GM13977 (cell line): ENCODE measurements around the gene WNK2.

Experiments
- DNase-seq: peaks from one replicate; pipeline ENCODE4 v3.0.0; 2012; ENCODE audit warnings: low spot score
- in situ Hi-C: fragments of 300-500 bp; cut with MboI; formaldehyde crosslinking; loops from one replicate; pipeline ENCODE4 v1.12.0; 2022; ENCODE audit warnings: low sequenced_read_pairs, low pct_unique_long_range_greater_than_20kb, mixed read lengths, inconsistent platforms; ENCODE audit not compliant: unreplicated experiment
- TF ChIP-seq, protein P1 (sequence below): IDR thresholded peaks from 2 replicates; pipeline ENCODE4 v1.5.1; 2012; ENCODE audit warnings: mild to moderate bottlenecking, control low read depth; ENCODE audit not compliant: insufficient read depth; ENCODE audit errors: extremely low read depth, missing control alignments

WNK2 gene

DNA sequence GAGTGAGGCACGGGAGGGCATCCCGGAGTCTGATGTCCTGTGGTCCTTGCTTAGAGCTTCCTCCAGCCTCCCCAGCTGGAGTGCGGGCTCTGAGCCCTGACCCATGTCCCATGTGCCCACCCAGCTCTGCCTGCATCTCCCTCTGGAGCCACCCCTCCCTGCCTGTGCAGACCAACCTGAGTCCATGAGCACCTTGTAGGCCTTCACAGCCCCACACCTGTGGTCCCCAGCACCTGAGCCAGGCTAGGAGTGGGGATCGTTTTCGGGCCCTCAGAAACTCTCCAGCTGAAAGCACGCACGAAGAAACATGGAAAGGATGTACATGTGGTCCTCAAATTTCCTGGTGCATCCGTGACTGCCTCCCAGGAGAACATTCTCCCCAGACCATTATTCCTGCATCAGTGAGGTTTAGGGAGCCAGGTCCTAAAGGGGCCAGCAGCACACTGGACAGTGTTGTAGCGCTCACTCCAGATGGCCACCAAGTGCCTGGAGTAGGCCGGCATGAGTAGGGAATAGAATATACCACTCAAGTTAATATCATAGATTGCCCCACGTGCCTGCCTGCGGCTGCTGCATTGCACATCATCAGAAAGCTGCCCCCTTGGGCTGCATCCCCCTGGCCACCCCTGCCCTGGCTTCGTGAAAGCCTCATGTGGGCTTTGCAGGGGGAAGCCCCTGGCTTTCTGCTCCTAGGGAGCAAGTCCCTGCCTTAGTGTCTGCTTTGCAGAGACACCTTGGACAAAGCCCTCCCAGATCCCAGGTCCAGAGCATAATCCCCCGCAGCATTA lies 80.6 kb downstream of the WNK2 start:
- TF ChIP-seq, protein P1, sequence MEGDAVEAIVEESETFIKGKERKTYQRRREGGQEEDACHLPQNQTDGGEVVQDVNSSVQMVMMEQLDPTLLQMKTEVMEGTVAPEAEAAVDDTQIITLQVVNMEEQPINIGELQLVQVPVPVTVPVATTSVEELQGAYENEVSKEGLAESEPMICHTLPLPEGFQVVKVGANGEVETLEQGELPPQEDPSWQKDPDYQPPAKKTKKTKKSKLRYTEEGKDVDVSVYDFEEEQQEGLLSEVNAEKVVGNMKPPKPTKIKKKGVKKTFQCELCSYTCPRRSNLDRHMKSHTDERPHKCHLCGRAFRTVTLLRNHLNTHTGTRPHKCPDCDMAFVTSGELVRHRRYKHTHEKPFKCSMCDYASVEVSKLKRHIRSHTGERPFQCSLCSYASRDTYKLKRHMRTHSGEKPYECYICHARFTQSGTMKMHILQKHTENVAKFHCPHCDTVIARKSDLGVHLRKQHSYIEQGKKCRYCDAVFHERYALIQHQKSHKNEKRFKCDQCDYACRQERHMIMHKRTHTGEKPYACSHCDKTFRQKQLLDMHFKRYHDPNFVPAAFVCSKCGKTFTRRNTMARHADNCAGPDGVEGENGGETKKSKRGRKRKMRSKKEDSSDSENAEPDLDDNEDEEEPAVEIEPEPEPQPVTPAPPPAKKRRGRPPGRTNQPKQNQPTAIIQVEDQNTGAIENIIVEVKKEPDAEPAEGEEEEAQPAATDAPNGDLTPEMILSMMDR: no peak
- DNase-seq: peak; percentile 23
- in situ Hi-C loops: no loop called here

DNA sequence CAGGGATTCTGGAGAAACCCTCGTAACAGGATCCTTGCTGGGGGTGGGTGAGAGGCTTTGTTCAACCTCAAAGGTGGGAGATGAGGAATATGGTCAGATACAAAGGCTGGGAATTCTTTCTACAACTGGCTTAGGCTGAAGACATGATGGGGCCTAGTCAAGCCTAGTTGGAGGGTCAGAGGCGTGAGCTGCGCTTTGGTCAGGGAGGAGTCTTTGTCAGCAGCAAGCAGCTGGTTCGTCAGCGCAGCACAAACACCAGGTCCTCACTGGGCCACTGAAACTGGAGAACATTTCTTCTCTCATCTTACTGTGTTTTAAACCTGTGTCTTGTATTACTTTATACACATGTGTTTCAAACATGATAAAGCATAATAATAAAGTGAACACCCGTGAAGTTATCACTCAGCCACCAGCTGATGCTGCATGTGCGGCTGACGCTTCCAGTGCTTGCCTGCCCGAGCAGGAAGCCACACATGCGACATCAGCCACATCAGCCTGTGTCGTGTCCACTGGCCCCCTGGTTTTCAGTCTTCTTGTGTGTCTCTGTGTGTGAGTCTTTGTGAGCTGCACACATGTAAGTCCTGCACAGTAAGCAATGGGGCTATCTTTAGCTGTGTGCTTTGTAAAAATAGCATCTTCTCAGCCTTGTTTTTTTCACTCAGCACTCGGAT lies 81.5 kb downstream of the WNK2 start:
- in situ Hi-C loops: no loop called here
- peak; percentile 25 for DNase-seq
- TF ChIP-seq, protein P1: no peak

DNA sequence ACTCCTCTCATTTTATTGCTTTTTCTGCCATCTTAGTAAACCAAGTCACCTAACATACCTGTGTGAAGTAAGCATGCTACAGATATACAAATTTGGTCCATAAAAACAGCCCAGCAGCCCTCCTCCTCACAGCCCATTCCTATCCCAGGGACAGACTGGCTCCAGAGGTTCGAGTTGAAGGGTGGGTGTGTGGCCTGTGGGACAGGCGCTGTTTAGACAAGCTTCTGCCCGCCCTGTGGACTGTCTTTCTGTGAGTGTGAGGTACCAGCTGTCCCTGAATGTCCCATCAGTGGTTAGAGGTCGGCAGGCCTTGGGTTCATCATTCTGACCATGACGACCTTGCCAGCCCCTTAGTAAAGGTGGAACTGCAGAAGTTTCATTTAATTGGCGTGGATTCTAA lies 82.0 kb downstream of the WNK2 start:
- in situ Hi-C loops: no loop called here
- DNase-seq: peak; percentile 25
- TF ChIP-seq, protein P1: no peak

DNA sequence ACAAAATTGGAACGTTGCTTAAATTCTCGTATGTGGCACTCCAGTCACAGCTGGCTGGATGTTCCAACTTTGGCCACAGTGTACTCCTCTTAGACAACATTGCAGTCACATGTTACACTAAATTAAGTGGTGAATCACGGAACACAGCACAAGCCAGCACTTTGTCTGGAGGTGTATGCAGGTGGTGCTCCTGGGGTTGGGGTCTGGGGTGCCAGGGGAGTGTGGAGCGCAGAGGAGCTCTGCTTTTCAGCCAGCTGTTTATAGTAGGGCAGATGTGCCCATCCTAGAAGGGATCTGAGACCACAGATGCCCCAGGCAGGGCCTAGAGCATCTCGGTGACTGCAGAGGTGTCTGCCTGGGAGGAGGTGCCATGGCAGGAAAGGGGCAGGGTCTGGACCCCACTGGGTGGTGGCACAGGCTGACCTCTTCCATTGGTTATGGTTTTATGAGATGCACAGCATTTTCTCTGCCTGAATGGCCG lies 82.6 kb downstream of the WNK2 start:
- DNase-seq: peak; percentile 28
- TF ChIP-seq, protein P1: no peak
- in situ Hi-C loops: no loop called here

DNA sequence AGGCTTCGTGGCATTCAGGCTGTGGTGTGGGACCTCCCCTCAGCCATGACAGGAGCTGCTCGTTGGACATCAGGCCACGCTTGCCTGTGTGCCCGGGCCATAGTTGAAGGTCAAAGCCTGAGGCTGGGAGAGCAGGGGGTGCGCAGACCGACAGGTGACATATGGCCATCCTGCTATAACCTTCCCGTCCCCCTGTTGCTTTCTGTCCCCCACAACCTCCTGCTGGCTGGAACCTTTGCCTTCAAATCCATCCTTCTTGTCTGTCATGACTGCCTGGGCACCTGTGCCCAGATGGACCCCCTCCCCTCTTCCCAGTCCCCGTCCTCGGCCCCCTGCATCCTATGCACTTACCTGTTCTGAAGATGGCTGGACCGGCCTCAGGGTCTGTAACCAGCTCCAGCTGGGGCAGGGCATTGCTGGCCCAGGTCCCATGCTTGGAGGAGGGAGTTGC lies 83.2 kb downstream of the WNK2 start:
- peak; percentile 21 for DNase-seq
- TF ChIP-seq, protein P1: no peak
- in situ Hi-C loops: no loop called here

DNA sequence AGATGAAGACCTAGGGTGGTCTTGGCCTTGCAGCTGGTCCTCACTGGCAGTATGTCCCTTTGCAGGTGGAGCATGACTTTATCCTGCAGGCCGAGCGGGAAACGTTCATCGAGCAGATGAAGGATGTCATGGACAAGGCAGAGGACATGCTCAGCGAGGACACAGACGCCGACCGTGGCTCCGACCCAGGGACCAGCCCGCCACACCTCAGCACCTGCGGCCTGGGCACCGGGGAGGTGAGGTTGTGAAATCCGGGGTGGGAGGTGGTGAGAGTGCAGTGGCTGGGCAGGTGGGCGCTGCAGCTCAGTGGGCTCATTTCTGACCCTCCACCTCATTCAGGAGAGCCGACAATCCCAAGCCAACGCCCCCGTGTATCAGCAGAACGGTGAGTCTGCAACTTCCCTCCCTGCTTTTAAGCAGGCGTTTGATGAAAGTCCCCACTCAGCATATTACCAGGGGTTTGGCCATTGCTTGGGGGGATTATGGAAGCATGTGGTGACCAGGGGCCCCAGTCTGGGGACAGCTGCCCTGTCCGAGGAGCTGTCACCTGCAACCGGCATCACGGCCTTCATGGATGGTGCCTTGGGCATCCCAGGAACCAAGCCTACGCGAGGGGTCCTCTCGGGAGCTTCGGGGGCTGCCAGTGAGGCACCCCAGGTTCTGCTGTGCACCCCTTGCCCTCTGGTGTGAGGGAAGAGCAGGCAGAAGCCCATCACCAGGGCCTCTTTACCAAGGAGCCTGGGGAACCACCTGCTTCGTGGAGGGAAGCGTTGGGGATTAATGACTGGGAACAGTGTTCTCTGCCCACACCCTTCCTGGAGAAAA lies 84.0 kb downstream of the WNK2 start:
- peak; percentile 5 for DNase-seq
- in situ Hi-C loops: no loop called here
- TF ChIP-seq, protein P1: no peak
